Heart right ventricle (tissue), 16 donors: ENCODE results near the gene FAM229A. TPM values are rescaled to one million over a fixed set of nuclear protein-coding genes. Genes with fewer than 3 reads are reported as not detected.

Source experiments
- ATAC-seq, 8 donors: fragments of 200-7000 bp; cut with Tn5 transposase; one replicate each; pipeline ENCODE4 v1.9.1; 2020; ENCODE audit warnings: mild to moderate bottlenecking in 8 of 8, moderate library complexity in 8 of 8, moderate number of reproducible peaks in 1 of 8
- DNase-seq, 2 donors: peaks; one replicate each; pipeline ENCODE4 v3.0.0-alpha.2; 2020
- H3K27ac ChIP-seq, 10 donors: fragments of 200-600 bp; sonication (generic) in 2 of 10; one replicate each; pipeline versions ENCODE4 v1.5.0 to v1.8.0; 2020 to 2022; ENCODE audit warnings: mild to moderate bottlenecking in 3 of 10
- H3K27me3 ChIP-seq, 7 donors: fragments of 200-600 bp; one replicate each; pipeline ENCODE4 v1.8.0; 2021 to 2022; ENCODE audit warnings: mild to moderate bottlenecking in 2 of 7
- H3K36me3 ChIP-seq, 9 donors: fragments of 200-600 bp; sonication (generic) in 1 of 9; one replicate each; pipeline versions ENCODE4 v1.5.0 to v1.8.0; 2020 to 2022; ENCODE audit warnings: mild to moderate bottlenecking in 2 of 9
- H3K4me1 ChIP-seq, 9 donors: fragments of 200-600 bp; sonication (generic) in 1 of 9; one replicate each; pipeline versions ENCODE4 v1.5.0 to v1.8.0; 2020 to 2022; ENCODE audit warnings: mild to moderate bottlenecking in 4 of 9
- H3K4me3 ChIP-seq, 10 donors: fragments of 200-600 bp; sonication (generic) in 2 of 10; one replicate each; pipeline versions ENCODE4 v1.5.0 to v1.8.0; 2020 to 2022; ENCODE audit warnings: mild to moderate bottlenecking in 7 of 10, moderate library complexity in 2 of 10
- H3K9me3 ChIP-seq, 11 donors: fragments of 200-600 bp in 10 of 11; sonication (generic) in 2 of 11; one replicate each; pipeline versions ENCODE4 v1.5.0 to v1.8.0; 2013 to 2022; ENCODE audit warnings: mild to moderate bottlenecking in 2 of 11, control low read depth in 1 of 11, moderate library complexity in 1 of 11
- CTCF ChIP-seq, 9 donors: fragments of 200-600 bp; sonication (generic) in 2 of 9; IDR thresholded peaks; one replicate each; pipeline versions ENCODE4 v1.5.0 to v1.8.0; 2021 to 2022; ENCODE audit warnings: antibody characterized with exemption in 9 of 9, mild to moderate bottlenecking in 5 of 9, moderate library complexity in 1 of 9
- WGBS, 2 donors: extraction: QIAGEN DNeasy Blood & Tissue Kit; methylation state at CpG; one replicate each; pipeline ENCODE4 v1.1.7; 2013; ENCODE audit warnings: inconsistent platforms in 1 of 2; 5-methylcytosine and 5-hydroxymethylcytosine counted together
- intact Hi-C, 10 donors: fragments of 100-400 bp; cut with DNase I; formaldehyde crosslinking; loops; one replicate each; pipeline versions ENCODE4 v1.11.1 to v1.14.2; 2022
- polyA plus RNA-seq, 2 donors: library from polyadenylated mRNA; stranded (reverse); fragments of 200-250 nt; gene quantifications; one replicate each; pipeline ENCODE4 v1.2.3, GENCODE V29; 2013
- total RNA-seq, 10 donors: library from RNA; stranded (reverse); fragmentation: NEBNext Ultra II Directional in 3 of 10; extraction: Animal tissue kit (Norgen Biotek cat#: 25700) in 3 of 10; gene quantifications; one replicate each; pipeline versions ENCODE4 v1.2.1 to v1.2.4, GENCODE V29; 2021 to 2023
- donor health status: Arrhythmogenic right ventricular cardiomyopathy.
- donor health status: ischemic (EF 13 %, LVEDD 7.1; RV severe dilation, severe dysfunction).
- donor health status: healthy with polysubstance abuse.
- donor health status: DM: no; HTN: yes; CAD: no.
- donor health status: DM: no; HTN: no; CAD: no.
- donor health status: ischemic (EF 25% LVEDD 6.9; RV normal size, moderate dysfunction).
- donor health status: ischemic (EF 25% LVEDD 5.7; RV mildly dilated, moderate dysfunction).
- donor health status: healthy.
- donor health status: DM: yes; HTN: yes; CAD: no.
- donor health status: Ischemic cardiomyopathy.
- donor health status: ischemic (EF 35%, LVEDD 5.7; RV mildly dilated, moderate dysfunction).
- donor health status: nonischemic (EF 11% LVEDD 7.7; RV severe dilation, severe dysfunction).
- donor health status: DM: yes; HTN: yes; CAD: no.
- donor health status: PGD.
- donor health status: ischemic (EF 29% LVEDD 5.4; RV normal size, mild dysfunction).
- donor health status: nonischemic (EF 23%, LVEDD 6.1; RV moderate dilation, normal function).

Gene FAM229A
- total and polyA plus RNA-seq, 12 donors: 0.93 to 13.4 (median 2.3) TPM

GRCh38 chr1:32311709-32312393 is 50.4 kb downstream of the FAM229A start:
- Histone ChIP-seq H3K9me3 (no peaks in the 10 kb centered on the region), H3K4me3 (no peak overlapping the region), H3K36me3 (peaks cover 0 to 21% (median 0%) of the 10 kb centered on the region in 9 donors), H3K27ac (no peak overlapping the region), H3K27me3 (no peaks in the 10 kb centered on the region), H3K4me1 (peaks cover 0 to 24% (median 8%) of the 10 kb centered on the region in 9 donors)
- no peak for TF ChIP-seq CTCF (IDR thresholded peaks at IDR 0.05)
- DNase-seq (no peak), ATAC-seq (no peak)
- WGBS, 2 donors: 54 to 59% methylated on average over 2 of the region's 2 CpGs
- intact Hi-C loops: loop anchor here in 2 of 10 donors (5.0 to 10.0 kb wide), 2 partner anchors 90 to 97 kb away; partner anchors contain the start of genes EIF3I (in 1 of the 2) and TMEM234 (in 1 of the 2)

Other genes with a start within 250 kb of the FAM229A start
- 10 to 100 TPM; 13.7 to 28.9 (median 17.3) TPM for gene TXLNA, start 182.8 kb downstream of the FAM229A start, total RNA-seq
- gene TXLNA, start 182.8 kb downstream of the FAM229A start, polyA plus RNA-seq: 10 to 100 TPM in 1 of 2 donors, 1 to 10 TPM in 1; 7.5 to 11.7 TPM
- gene CCDC28B, start 161.9 kb downstream of the FAM229A start, total RNA-seq: 10 to 100 TPM; 11.8 to 25.5 (median 16.3) TPM
- 10 to 100 TPM; 21.3 to 42.7 TPM for gene CCDC28B, start 161.9 kb downstream of the FAM229A start, polyA plus RNA-seq
- 1 to 10 TPM in 4 of 10 donors, under 1 TPM in 6; 0.34 to 1.2 (median 0.90) TPM for gene IQCC, start 156.8 kb downstream of the FAM229A start, total RNA-seq
- gene IQCC, start 156.8 kb downstream of the FAM229A start, polyA plus RNA-seq: 1 to 10 TPM in 1 of 2 donors, under 1 TPM in 1; 0.87 to 2.0 TPM
- not detected for gene DCDC2B, start 153.4 kb downstream of the FAM229A start, total RNA-seq
- gene DCDC2B, start 153.4 kb downstream of the FAM229A start, polyA plus RNA-seq: not detected
- gene TMEM234, start 140.1 kb downstream of the FAM229A start, total RNA-seq: 10 to 100 TPM in 6 of 10 donors, 1 to 10 TPM in 4; 8.1 to 12.8 (median 11.1) TPM
- 10 to 100 TPM; 14.9 to 19.6 TPM for gene TMEM234, start 140.1 kb downstream of the FAM229A start, polyA plus RNA-seq
- gene EIF3I, start 140.1 kb downstream of the FAM229A start, total RNA-seq: 100 to 1,000 TPM in 7 of 10 donors, 10 to 100 TPM in 3; 90.3 to 138 (median 103) TPM
- 100 to 1,000 TPM; 140 to 342 TPM for gene EIF3I, start 140.1 kb downstream of the FAM229A start, polyA plus RNA-seq
- 10 to 100 TPM in 1 of 10 donors, 1 to 10 TPM in 9; 1.0 to 12.5 (median 3.9) TPM for gene FAM167B, start 115.3 kb downstream of the FAM229A start, total RNA-seq
- 10 to 100 TPM; 13.5 to 17.3 TPM for gene FAM167B, start 115.3 kb downstream of the FAM229A start, polyA plus RNA-seq
- gene LCK, start 111.2 kb downstream of the FAM229A start, total RNA-seq: 1 to 10 TPM in 4 of 10 donors, under 1 TPM in 6; 0.25 to 7.1 (median 0.86) TPM
- under 1 TPM; 0.29 to 0.39 TPM for gene LCK, start 111.2 kb downstream of the FAM229A start, polyA plus RNA-seq
- gene HDAC1, start 70.4 kb downstream of the FAM229A start, total RNA-seq: 10 to 100 TPM; 27.5 to 43.5 (median 33.0) TPM
- gene HDAC1, start 70.4 kb downstream of the FAM229A start, polyA plus RNA-seq: 10 to 100 TPM; 29.6 to 33.9 TPM
- 10 to 100 TPM in 8 of 10 donors, 1 to 10 TPM in 2; 6.3 to 27.4 (median 13.2) TPM for gene MARCKSL1, start 26.3 kb downstream of the FAM229A start, total RNA-seq
- 10 to 100 TPM; 21.1 to 61.1 TPM for gene MARCKSL1, start 26.3 kb downstream of the FAM229A start, polyA plus RNA-seq
- gene TSSK3, start 54 bp upstream of the FAM229A start, total RNA-seq: 1 to 10 TPM in 7 of 10 donors, under 1 TPM in 3; 0.47 to 5.8 (median 1.7) TPM
- 1 to 10 TPM in 1 of 2 donors, under 1 TPM in 1; 0.10 to 4.4 TPM for gene TSSK3, start 54 bp upstream of the FAM229A start, polyA plus RNA-seq
- gene BSDC1, start 32.0 kb upstream of the FAM229A start, total RNA-seq: 10 to 100 TPM; 37.2 to 49.4 (median 45.9) TPM
- 10 to 100 TPM; 21.4 to 24.1 TPM for gene BSDC1, start 32.0 kb upstream of the FAM229A start, polyA plus RNA-seq
- under 1 TPM in 5 of 10 donors, not detected in 5; 0.02 to 0.04 (median 0.02) TPM for gene ZBTB8B, start 102.6 kb upstream of the FAM229A start, total RNA-seq
- under 1 TPM in 1 of 2 donors, not detected in 1; under 0.01 TPM for gene ZBTB8B, start 102.6 kb upstream of the FAM229A start, polyA plus RNA-seq
- gene ZBTB8A, start 176.9 kb upstream of the FAM229A start, total RNA-seq: 1 to 10 TPM; 2.7 to 3.8 (median 3.1) TPM
- gene ZBTB8A, start 176.9 kb upstream of the FAM229A start, polyA plus RNA-seq: 1 to 10 TPM; 1.7 to 1.8 TPM